ENCODE measurements around the gene GALNT6.

GALNT6 gene

DNA sequence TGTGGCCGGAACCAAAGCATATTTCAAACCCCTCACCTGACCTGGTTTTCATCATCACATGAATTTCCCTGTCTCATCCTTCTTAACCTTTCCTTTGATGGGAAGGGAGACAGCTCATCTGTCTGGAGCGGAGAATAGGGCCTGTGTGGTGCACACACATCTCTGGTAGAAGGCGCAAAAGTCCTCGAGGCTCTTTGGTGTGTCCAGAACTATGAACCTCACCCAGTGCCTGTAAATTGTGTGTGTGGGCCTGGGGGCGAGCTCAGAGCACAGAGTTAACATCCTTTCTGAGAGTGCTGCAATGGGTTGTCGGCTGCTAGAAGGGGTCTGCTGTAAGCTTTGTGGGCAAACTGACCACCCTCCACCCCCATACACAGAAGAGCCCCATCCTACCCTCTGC, 749 bp downstream of the GALNT6 start:
- TF ChIP-seq POLR2A (IDR thresholded peaks at IDR 0.05; ENCODE audit: low read depth, low read length) (no peak), TAF1 (IDR thresholded peaks at IDR 0.05; ENCODE audit: borderline replicate concordance, low read depth, low read length) (no peak), POLR2AphosphoS5 (IDR thresholded peaks at IDR 0.05; ENCODE audit: low read depth, low read length) (no peak)
- DNase-seq (ENCODE audit: insufficient read length) (no peak), FAIRE-seq (no peak)

DNA sequence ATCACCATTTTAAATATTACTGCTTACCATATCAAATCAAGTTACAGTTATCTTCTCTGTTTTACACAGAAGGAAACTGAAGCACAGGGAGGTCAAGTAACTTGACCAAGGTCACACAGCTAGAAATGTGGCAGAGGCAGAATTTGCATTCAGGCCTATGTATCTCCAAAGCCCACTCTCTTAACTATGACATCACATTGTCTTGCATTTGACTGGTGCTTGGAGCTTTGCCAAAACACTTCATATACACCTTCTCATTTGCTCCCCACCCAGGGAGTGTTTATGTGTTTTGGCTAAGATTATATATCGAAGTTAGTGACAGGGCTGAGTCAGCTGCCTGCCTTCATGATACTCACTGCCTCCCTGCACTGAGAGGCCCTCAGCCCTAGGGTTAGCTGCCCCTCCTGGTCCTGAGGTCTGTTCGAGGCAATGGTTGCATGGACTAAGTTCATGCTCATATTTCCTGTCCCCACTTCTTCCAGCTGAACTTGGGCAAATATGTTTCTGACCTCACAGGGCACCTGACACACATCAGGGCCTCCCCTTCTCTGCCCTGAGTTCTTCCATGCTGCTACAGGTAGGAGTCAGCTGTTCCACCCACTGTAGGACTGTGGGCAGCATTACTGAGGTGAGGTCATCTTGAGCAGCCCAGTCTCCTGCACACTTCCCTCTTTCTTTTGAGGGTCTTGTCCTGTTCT, 1.8 kb downstream of the GALNT6 start:
- peak; percentile 80 for FAIRE-seq
- DNase-seq (ENCODE audit: insufficient read length) = no peak
- 0 out of 2 replicates have a peak, but pooled peaks have one; percentile 19 for TF ChIP-seq POLR2AphosphoS5 (IDR thresholded peaks at IDR 0.05; ENCODE audit: low read depth, low read length)
- no peak for TF ChIP-seq POLR2A (IDR thresholded peaks at IDR 0.05; ENCODE audit: low read depth, low read length)
- TF ChIP-seq TAF1 (IDR thresholded peaks at IDR 0.05; ENCODE audit: borderline replicate concordance, low read depth, low read length) = no peak

DNA sequence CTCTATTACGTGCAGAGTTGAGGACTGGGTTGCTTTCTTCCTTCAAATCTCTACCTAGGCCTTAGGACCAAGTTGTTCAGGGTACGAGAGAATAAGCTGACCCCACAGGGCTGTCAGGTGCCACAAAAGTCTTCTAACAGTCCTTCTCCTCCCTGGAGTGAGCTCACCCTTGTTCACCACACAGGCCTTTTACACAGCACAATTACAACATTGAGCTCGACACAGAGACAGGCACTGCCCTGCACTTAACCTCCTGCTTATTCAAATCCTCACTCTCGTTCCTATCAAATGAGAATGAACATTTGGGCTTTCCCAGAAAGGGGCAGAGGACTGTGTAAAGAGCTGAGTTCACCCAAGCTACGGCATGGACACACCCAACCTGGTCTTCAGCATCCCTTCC, 2.4 kb downstream of the GALNT6 start:
- FAIRE-seq = no peak
- no peak for DNase-seq (ENCODE audit: insufficient read length)
- TF ChIP-seq TAF1 (IDR thresholded peaks at IDR 0.05; ENCODE audit: borderline replicate concordance, low read depth, low read length) = no peak
- TF ChIP-seq POLR2AphosphoS5 (IDR thresholded peaks at IDR 0.05; ENCODE audit: low read depth, low read length) = no peak
- no peak for TF ChIP-seq POLR2A (IDR thresholded peaks at IDR 0.05; ENCODE audit: low read depth, low read length)

DNA sequence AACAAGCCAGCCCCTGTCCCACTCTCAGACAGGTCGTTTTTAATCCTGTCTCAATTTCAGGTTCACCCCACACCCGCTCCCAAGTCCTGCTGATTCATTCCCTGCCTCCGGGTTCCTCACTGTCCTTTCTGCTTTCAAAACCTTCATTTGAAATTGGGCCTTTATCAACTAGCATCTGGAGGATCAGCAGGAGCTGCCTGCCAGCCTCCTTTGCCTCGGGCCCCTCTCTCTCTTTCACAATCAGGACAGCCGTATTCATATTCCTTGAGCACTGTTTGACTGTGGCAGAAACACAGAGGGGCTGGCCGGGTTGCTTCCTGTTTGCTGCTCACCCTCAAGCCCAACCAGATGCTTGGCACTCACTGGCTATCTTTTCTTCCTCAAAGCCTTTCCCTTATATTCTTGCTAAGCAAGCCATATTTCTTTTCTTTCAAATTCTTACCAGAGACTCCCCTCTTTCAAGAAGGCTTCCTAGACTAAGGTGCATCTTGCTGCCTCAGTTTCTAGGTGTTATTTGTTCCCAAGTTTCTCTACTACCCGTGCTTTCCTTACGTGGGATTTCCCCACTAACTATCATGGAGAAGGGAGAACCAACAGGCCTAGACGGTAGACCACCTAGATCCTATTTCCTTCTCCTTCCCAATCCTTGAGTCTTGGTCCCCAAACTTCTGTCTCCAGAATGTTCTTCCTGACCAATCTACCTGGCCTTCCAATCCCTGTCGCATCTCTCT, 3.0 kb downstream of the GALNT6 start:
- TF ChIP-seq POLR2AphosphoS5 (IDR thresholded peaks at IDR 0.05; ENCODE audit: low read depth, low read length) (no peak), POLR2A (IDR thresholded peaks at IDR 0.05; ENCODE audit: low read depth, low read length) (no peak), TAF1 (IDR thresholded peaks at IDR 0.05; ENCODE audit: borderline replicate concordance, low read depth, low read length) (no peak)
- FAIRE-seq = no peak
- DNase-seq (ENCODE audit: insufficient read length) = no peak

DNA sequence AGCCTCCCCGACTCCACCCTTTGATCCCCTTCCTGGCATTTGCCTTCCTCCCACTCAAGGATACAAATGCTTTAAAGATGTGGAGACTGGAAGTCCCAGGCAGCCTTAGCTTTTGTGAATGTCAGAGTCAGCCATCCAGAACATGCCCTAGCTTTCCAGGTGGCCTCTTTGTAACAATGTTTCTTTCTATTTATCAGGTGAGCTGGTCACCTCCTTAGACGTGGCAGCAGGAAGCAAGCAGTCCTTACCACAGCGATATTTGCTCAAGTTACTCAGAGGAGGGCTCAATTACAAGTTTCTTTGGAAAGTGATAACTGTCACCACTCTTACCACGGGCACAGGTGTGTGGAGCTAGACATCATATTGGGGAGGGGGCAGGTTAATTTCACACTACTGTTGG, 4.9 kb downstream of the GALNT6 start:
- DNase-seq (ENCODE audit: insufficient read length) = no peak
- TF ChIP-seq POLR2AphosphoS5 (IDR thresholded peaks at IDR 0.05; ENCODE audit: low read depth, low read length) = no peak
- TF ChIP-seq POLR2A (IDR thresholded peaks at IDR 0.05; ENCODE audit: low read depth, low read length) = no peak
- TF ChIP-seq TAF1 (IDR thresholded peaks at IDR 0.05; ENCODE audit: borderline replicate concordance, low read depth, low read length) = no peak
- FAIRE-seq = no peak

DNA sequence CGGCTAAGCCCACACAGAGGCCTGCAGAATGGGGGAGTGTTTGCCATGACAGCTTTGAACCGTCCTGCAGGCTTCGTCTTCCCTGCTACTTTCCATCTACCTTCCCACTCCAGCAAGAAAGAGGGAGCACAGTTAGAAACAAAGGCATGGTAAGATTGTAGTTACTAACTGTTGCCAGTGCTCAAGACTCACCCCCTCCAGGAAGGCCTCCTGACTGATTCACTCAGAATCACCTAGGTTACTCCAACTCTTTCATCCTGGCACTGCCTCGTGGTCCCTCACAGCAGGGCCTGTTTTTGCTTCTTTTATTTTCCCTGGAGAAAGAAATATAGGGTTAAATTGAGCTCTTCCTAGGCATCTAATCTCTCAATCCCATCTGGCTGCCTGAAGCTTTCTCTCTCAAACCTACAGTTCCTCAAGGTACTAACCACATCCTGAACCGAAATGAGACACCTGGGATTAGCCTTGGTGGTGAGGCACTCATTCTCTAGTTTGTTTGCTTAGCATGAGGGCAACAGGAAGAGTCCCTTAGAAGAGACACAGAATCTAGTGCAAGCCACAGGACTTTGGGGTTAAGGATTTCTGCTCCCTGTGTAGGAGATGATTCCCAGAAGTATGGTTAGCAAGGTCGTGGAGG, 7.8 kb downstream of the GALNT6 start:
- DNase-seq (ENCODE audit: insufficient read length) (no peak), FAIRE-seq (no peak)
- TF ChIP-seq TAF1 (IDR thresholded peaks at IDR 0.05; ENCODE audit: borderline replicate concordance, low read depth, low read length) (no peak), POLR2A (IDR thresholded peaks at IDR 0.05; ENCODE audit: low read depth, low read length) (no peak), POLR2AphosphoS5 (IDR thresholded peaks at IDR 0.05; ENCODE audit: low read depth, low read length) (no peak)

DNA sequence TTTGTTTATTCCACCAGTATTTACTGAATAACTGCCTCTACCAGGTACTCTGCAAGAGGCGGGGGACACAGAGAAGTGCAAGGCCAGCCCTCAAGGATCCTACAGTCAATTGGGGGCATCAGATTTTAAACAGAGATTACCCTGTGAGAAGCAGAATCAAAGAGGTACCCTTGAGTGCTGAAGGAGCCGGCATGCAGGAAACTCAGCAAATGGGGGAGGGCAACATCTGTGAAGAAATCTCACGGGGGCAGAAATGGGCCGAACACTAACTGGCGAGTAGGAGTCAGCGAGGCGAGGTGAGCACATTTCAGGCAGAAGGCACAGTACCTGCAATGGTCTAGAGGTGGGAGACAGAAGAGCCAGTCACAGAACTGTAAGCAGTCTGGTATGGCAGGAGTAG, 9.0 kb downstream of the GALNT6 start:
- TF ChIP-seq POLR2A (IDR thresholded peaks at IDR 0.05; ENCODE audit: low read depth, low read length) (no peak), POLR2AphosphoS5 (IDR thresholded peaks at IDR 0.05; ENCODE audit: low read depth, low read length) (no peak), TAF1 (IDR thresholded peaks at IDR 0.05; ENCODE audit: borderline replicate concordance, low read depth, low read length) (no peak)
- no peak for DNase-seq (ENCODE audit: insufficient read length)
- no peak for FAIRE-seq

DNA sequence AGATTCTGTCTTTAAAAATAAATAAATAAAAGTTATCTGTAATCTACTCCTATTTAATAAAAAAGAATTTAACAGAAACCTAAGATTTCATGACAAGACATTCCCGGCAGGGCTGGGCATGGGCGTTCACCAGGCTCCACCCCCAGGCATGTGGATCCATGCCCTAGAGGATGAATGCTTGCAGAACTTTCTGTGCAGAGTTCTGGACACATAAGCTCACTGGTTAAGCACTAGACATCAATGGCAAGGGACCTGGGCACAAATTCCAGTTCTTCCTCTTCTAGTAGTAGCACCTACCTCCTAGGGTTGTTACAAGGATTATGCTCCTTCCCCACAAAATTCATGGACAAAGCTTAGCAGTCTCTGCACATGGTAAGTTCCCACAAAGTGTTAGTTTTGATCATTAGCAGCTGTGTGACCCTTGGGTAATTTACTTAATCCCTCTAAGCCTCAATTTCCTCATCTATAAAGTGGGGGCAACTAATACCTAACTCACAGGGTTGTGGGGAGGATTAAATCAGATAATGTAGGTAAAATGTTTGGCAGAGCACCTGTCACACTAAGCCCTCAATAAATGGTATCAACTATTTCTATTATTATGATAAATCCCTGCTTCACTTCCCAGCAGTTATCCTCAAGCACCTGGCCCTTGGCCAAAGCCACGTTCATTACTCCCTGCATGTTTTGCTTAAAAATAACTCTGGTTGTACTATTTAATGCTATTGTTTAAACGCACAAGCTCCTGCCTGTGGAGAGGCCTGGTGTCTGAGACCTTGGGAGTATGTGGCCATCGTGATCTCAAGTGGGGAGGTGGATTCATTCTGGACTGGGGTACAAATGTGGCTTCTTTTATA, 9.8 kb downstream of the GALNT6 start:
- no peak for TF ChIP-seq TAF1 (IDR thresholded peaks at IDR 0.05; ENCODE audit: borderline replicate concordance, low read depth, low read length)
- TF ChIP-seq POLR2A (IDR thresholded peaks at IDR 0.05; ENCODE audit: low read depth, low read length) = no peak
- no peak for TF ChIP-seq POLR2AphosphoS5 (IDR thresholded peaks at IDR 0.05; ENCODE audit: low read depth, low read length)
- FAIRE-seq (no peak), DNase-seq (ENCODE audit: insufficient read length) (no peak)

DNA sequence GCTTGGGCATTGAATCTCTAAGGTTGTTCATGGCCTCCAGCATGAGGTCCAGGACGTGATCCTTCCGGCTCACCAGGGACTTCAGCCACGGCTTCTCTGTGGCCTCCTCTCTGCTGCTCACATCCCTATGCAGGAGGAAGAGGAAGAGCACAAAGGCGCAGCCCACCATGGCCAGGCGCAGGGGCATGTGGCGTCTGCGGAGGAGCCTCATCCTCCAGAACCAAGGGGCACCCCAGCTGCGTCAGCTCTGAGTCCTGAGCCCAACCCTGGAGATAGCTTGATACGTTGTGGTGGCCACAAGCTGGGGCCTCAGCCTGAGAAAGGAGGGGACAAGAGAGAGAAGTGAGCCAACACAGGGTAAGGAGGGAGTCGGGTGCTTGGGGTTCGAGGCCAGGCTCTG, 11.6 kb downstream of the GALNT6 start:
- no peak for DNase-seq (ENCODE audit: insufficient read length)
- no peak for FAIRE-seq
- TF ChIP-seq POLR2AphosphoS5 (IDR thresholded peaks at IDR 0.05; ENCODE audit: low read depth, low read length) (no peak), TAF1 (IDR thresholded peaks at IDR 0.05; ENCODE audit: borderline replicate concordance, low read depth, low read length) (no peak), POLR2A (IDR thresholded peaks at IDR 0.05; ENCODE audit: low read depth, low read length) (no peak)

DNA sequence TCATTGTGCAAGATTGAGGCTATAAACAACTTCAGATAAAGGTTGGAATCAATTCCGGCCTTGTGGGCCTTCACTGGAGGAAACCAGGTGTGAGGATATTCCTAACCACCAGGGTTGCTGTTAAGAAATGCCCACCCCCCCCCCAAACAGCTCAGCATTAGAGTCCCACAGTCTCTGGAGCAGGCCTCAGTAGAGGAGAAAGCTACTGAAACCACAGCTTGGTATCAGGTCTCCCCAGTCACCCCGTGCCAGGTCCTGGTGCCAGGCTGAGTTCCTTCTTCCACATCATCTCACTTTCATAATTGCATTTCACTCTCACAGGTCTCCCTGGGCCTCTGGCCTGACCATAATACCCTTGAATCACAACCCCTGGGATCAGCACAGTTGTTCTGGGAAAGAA, 12.5 kb downstream of the GALNT6 start:
- no peak for TF ChIP-seq POLR2AphosphoS5 (IDR thresholded peaks at IDR 0.05; ENCODE audit: low read depth, low read length)
- no peak for TF ChIP-seq TAF1 (IDR thresholded peaks at IDR 0.05; ENCODE audit: borderline replicate concordance, low read depth, low read length)
- TF ChIP-seq POLR2A (IDR thresholded peaks at IDR 0.05; ENCODE audit: low read depth, low read length) = no peak
- DNase-seq (ENCODE audit: insufficient read length) = no peak
- FAIRE-seq = no peak

All from GM12892 (cell line).